Mesodermal cell (in vitro differentiated cells): ENCODE results near the gene LHFPL3. TPM values are rescaled to one million over a fixed set of nuclear protein-coding genes. Genes with fewer than 3 reads are reported as not detected.
A peak's percentile ranks its signal among the peaks of the same experiment; 100 is the strongest.
"Not testable (repeated sequence)": the region's sequence is repeated elsewhere in the genome, so short reads cannot be mapped to it uniquely, and the experiment has no call there.

Experiments used
- H3K27ac ChIP-seq: 2 replicates; pipeline ENCODE4 v1.7.0; 2013; ENCODE audit warnings: mild to moderate bottlenecking, low read depth, low read length, moderate library complexity; ENCODE audit not compliant: severe bottlenecking
- H3K36me3 ChIP-seq: 2 replicates; pipeline ENCODE4 v1.7.1; 2013; ENCODE audit warnings: mild to moderate bottlenecking, low read length, moderate library complexity; ENCODE audit not compliant: control insufficient read depth, insufficient read depth
- H3K4me1 ChIP-seq: one replicate; pipeline ENCODE4 v1.7.1; 2013; ENCODE audit warnings: mild to moderate bottlenecking, low read length; ENCODE audit not compliant: insufficient read depth, control insufficient read depth, poor library complexity, severe bottlenecking
- H3K4me3 ChIP-seq: 2 replicates; pipeline ENCODE4 v1.7.0; 2013; ENCODE audit warnings: low read length, control low read depth, mild to moderate bottlenecking; ENCODE audit not compliant: insufficient read depth, poor library complexity, severe bottlenecking; ENCODE audit errors: extremely low read depth
- H3K9me3 ChIP-seq: 2 replicates; pipeline ENCODE4 v1.7.1; 2013; ENCODE audit warnings: mild to moderate bottlenecking, low read length, moderate library complexity; ENCODE audit not compliant: control insufficient read depth
- WGBS, 2 experiments: methylation state at CpG; one replicate each; pipeline ENCODE4 v1.1.5; 2013; ENCODE audit warnings: missing lambda C conversion rate in 2 of 2; ENCODE audit not compliant: insufficient coverage in 2 of 2; 5-methylcytosine and 5-hydroxymethylcytosine counted together
- polyA plus RNA-seq, 2 experiments: library from polyadenylated mRNA; stranded (reverse); fragments of 50-300 nt; gene quantifications; one replicate each; pipeline ENCODE4 v1.2.3, GENCODE V29; 2013

LHFPL3 gene
- polyA plus RNA-seq (2013, experiment 1 of 2), result not detected
- not detected for polyA plus RNA-seq (2013, experiment 2 of 2)

DNA sequence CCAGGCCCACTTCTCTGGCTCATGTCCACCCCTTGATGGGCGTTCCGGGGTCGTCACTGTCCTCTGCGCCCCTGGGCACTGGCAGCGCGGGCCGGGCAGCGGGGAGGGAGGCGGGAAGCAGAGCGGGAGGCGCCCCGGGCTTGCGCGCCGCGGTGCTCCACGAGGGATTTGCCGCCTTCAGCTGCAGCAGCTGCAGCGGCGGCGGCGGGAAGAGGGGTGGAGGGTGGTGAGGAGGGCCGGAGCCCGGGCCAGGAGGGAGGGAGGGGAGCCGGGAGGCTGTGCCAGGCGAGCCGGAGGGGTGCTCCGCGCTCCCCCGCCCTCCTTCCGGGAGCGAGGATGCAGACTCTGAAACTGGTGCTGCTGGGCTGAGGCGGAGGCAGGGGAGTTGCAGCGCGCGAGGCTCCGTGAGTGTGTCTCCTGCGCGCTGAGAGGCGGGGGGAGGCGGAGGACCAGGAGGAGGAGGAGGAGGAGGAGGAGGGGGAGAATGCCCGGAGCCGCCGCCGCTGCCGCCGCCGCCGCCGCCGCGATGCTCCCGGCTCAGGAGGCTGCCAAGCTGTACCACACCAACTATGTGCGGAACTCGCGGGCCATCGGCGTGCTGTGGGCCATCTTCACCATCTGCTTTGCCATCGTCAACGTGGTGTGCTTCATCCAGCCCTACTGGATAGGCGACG, at the start of gene LHFPL3:
LHFPL3 (plus strand) TSS at position 308 of the 674 bp plus-strand sequence.
- Histone ChIP-seq H3K4me3 (peak within 1 kb of the TSS; percentile 22), H3K36me3 (no peaks in the 10 kb centered on the region), H3K27ac (no peak within 1 kb of the TSS), H3K4me1 (peaks cover 3% of the 10 kb centered on the region), H3K9me3 (no peaks in the 10 kb centered on the region)
- 1% methylated on average over 39 to 50 of the region's 62 CpGs for WGBS, 2 experiments

DNA sequence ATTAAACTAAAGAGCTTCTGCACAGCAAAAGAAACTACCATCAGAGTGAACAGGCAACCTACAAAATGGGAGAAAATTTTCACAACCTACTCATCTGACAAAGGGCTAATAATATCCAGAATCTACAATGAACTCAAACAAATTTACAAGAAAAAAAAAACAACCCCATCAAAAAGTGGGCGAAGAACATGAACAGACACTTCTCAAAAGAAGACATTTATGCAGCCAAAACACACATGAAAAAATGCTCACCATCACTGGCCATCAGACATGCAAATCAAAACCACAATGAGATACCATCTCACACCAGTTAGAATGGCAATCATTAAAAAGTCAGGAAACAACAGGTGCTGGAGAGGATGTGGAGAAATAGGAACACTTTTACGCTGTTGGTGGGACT, 46.7 kb upstream of the LHFPL3 start:
- H3K4me1 ChIP-seq, H3K4me3 ChIP-seq, H3K36me3 ChIP-seq, H3K9me3 ChIP-seq, H3K27ac ChIP-seq: not testable (repeated sequence)
- WGBS, 2 experiments, result 43 to 100% methylated on average over 1 of the region's 2 CpGs

DNA sequence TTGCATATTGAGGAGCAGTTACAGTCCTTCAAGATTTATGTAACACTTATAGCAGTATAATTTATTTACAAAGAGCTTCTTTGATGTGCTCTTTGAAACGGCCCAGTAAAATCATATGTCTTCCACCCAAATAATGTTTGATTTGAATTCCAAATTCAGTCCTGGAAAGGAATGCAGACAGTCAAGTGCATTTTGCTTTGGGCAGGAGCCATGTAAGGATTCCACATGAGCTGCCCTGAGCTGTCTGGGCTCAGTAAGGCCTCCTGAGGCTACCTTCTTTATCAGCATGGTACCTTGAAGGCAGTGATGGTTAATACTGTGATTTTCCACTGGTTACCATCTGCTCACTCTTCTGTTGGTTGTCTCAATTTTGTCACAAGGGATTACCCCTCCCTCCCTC, 41.6 kb upstream of the LHFPL3 start:
- H3K36me3 ChIP-seq, result no peaks in the 10 kb centered on the region
- H3K4me1 ChIP-seq, result no peaks in the 10 kb centered on the region
- no peaks in the 10 kb centered on the region for H3K9me3 ChIP-seq
- H3K27ac ChIP-seq, result no peak overlapping the region
- H3K4me3 ChIP-seq, result no peak overlapping the region
- WGBS, 2 experiments, result no CpG with 5 or more reads among the region's 1 CpG

DNA sequence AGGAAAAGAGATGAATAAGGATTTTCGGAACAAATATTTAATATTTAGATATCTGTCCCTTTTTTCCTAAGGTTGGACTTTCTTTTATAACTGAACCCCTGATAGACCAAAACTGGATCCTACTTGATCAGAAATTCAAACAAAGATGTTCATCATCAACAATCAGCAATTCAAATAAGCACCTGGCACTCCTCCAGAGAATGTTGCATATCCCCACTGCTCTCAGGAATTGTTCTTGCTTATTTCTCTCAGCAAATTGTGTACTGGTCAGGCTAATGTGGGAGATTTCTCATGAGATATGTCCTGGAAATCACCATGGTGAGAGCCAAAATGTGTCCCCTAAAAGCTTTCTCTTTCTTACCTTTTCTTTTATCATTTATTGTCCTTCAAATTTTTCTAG, 40.3 kb upstream of the LHFPL3 start:
- Histone ChIP-seq H3K9me3 (no peaks in the 10 kb centered on the region), H3K27ac (no peak overlapping the region)
- no CpG with 5 or more reads among the region's 1 CpG for WGBS, 2 experiments

DNA sequence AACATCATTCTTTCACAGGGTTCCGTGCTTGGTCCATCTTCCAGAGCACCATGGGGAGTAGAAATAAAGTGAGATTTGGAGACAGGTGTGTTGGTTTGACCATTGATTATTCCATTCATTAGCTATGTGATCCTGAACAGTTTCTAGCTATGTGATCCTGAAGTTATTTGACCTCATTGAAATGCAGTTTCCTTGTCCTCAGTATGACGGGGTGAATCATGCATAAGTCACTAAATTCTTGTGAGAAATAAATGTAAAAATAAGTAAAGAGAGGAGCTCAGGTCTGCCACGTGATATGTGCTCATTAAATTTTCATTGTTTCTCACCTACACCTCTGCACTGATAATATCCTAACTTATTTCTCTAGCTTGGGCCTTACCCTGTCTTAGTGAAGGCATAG, 34.1 kb upstream of the LHFPL3 start:
- no peak overlapping the region for H3K27ac ChIP-seq
- H3K4me3 ChIP-seq, result no peak overlapping the region
- H3K4me1 ChIP-seq, result no peaks in the 10 kb centered on the region
- no peaks in the 10 kb centered on the region for H3K36me3 ChIP-seq
- H3K9me3 ChIP-seq, result no peaks in the 10 kb centered on the region
- WGBS, 2 experiments, result 40 to 80% methylated on average over 1 of the region's 3 CpGs

More for the DNA sequence above, 40.3 kb upstream of the LHFPL3 start:
- H3K36me3 ChIP-seq, result no peaks in the 10 kb centered on the region
- H3K4me3 ChIP-seq, result no peak overlapping the region
- no peaks in the 10 kb centered on the region for H3K4me1 ChIP-seq

DNA sequence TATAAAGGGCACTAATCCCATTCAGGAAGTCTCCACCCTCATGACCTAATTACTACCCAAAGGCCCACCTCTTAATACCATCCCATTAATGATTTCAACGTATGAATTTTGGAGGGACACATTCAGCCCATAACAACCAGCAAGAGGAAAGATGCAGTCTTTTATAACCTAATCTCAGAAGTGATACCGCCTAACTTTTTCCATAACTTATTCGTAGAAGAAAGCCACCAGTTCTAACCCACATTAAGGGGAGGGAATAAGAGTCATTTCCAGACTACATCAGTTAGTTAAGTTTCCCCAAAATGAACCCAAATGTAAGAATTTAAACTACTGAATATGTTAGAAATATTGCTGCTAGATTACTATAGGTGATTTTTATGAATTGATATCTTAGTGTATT, 32.1 kb upstream of the LHFPL3 start:
- Histone ChIP-seq H3K4me1 (no peaks in the 10 kb centered on the region), H3K4me3 (no peak overlapping the region), H3K36me3 (no peaks in the 10 kb centered on the region), H3K27ac (no peak overlapping the region), H3K9me3 (no peaks in the 10 kb centered on the region)
- WGBS, 2 experiments, result 43% methylated on average over 1 of the region's 3 CpGs; no CpG with 5 or more reads in 1 of the 2 experiments

DNA sequence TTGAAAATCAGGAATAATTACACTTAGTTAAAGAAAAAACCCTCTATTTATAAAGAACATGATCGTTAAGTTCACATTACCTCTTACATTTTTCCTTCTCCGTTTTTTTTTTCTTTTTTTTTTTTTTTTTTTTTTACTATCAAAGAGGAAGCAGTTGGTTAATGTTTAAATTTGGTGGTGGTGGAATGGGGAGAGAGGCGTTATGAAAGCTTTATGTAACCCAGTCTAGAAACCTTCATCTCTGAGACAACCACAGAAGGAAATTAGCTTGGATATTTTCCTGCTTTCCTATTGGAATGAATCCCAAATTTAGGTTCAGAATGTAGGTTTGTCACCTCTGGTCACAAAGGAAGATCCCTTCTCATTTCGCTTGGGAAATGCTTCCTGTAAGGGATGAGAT, 31.5 kb upstream of the LHFPL3 start:
- Histone ChIP-seq H3K4me3 (no peak overlapping the region), H3K9me3 (no peaks in the 10 kb centered on the region), H3K36me3 (no peaks in the 10 kb centered on the region), H3K4me1 (no peaks in the 10 kb centered on the region), H3K27ac (no peak overlapping the region)
- 50% methylated on average over 1 of the region's 4 CpGs; no CpG with 5 or more reads in 1 of the 2 experiments for WGBS, 2 experiments

DNA sequence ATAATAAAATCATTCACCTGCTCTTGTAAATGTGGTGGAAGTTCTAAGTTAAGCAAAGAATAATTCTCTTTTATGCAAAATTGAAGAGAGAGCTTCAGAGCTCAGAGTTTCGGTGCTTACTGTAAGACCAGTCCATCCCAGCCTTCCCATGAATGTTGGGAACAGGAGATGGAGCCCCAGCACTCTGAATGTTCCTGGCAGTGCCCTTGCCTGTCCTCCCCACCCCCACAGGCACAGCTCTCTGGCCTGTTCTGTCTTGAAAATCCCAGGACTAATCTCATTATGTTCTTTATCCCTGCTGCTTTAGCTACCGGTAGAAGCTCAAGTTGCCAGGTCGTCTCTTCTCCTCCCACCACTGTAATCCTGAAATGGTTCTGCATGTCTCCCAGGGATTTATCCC, 29.1 kb upstream of the LHFPL3 start:
- Histone ChIP-seq H3K9me3 (no peaks in the 10 kb centered on the region), H3K27ac (no peak overlapping the region)
- WGBS, 2 experiments, result 76 to 80% methylated on average over 3 of the region's 3 CpGs

DNA sequence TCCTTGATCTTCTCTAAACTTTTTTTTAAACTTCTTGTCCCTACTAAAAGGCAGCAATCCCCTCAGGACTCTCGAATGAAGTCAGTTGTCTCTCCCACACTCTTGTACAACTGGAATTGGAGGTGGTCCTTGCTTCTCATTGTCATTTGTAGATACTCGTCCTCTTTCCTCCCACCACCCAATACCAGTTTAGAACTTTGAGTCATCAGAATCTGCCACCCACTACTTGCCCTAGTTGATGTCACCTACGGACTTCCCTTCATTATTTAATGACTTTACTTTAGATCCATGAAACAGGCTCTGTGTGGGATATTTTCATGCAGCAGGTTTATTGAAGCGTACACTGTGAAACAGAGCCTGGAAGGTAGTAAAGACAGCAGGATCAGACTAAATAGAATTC, 28.6 kb upstream of the LHFPL3 start:
- Histone ChIP-seq H3K4me3 (no peak overlapping the region), H3K9me3 (no peaks in the 10 kb centered on the region), H3K27ac (no peak overlapping the region), H3K4me1 (no peaks in the 10 kb centered on the region), H3K36me3 (no peaks in the 10 kb centered on the region)
- 75 to 78% methylated on average over 1 to 3 of the region's 4 CpGs for WGBS, 2 experiments

More for the DNA sequence above, 29.1 kb upstream of the LHFPL3 start:
- Histone ChIP-seq H3K4me1 (no peaks in the 10 kb centered on the region), H3K36me3 (no peaks in the 10 kb centered on the region), H3K4me3 (no peak overlapping the region)

DNA sequence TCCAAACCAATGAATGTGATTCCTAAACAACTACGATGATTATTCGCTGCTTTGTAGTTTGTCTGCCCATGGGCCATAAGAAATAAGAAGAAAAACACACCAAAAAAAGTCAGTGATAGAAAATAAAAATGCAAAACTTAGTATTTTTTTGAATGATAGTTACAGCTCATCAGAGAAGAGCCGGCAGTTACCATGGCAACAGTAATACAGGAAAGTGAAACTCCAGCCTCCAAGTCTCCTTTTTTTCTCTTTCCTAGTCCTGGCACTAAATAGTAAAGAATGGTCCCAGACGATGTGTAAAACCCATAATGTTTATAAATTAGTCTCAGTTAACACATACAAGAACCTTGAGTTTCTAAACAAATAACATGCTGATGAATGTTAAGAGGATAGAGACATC, 21.6 kb upstream of the LHFPL3 start:
- Histone ChIP-seq H3K36me3 (no peaks in the 10 kb centered on the region), H3K4me3 (no peak overlapping the region), H3K9me3 (no peaks in the 10 kb centered on the region), H3K27ac (no peak overlapping the region), H3K4me1 (no peaks in the 10 kb centered on the region)
- WGBS, 2 experiments, result 83 to 100% methylated on average over 1 of the region's 4 CpGs

DNA sequence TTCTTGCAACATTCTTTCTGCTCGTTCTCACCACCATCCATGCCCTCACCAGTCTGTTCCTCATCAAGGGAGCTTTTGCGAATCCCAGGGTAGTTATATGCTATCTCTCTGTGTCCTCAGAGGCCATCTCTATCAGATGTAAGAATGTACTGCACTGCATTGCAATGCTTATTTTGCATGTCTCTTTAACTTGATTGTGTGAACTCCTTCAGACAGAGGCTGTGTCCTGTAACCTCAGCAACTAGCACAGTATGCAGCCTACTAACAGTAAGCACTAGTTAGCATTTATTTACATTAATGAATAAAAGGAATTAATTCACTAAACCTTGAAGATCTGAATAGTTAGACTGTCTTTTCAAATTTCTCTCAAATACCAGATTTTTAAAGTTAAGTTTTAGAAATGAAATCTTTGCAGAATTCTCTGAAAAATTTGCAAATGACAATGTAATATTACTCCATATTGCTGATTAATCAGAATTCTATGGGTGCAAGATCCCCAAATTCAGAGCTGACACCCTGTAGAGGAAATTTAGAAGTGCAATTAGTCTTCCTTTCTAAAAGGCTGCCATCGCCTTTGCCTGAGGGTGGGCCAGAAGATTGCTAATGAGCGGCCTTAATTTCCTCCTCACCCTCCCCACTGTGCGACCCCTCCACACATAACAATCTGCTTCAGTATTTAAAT, 10.3 kb upstream of the LHFPL3 start:
- Histone ChIP-seq H3K9me3 (no peaks in the 10 kb centered on the region), H3K4me1 (no peaks in the 10 kb centered on the region), H3K4me3 (no peak overlapping the region), H3K36me3 (no peaks in the 10 kb centered on the region), H3K27ac (no peak overlapping the region)
- WGBS, 2 experiments, result 37 to 40% methylated on average over 1 to 2 of the region's 5 CpGs
